Stimulated activated CD4-positive, alpha-beta T cell treated with anti-CD3 and anti-CD28 coated beads, Interleukin-4, amount 100 ng/mL, for 48 hours (primary cell): ENCODE results near the gene TFPI2.

Experiments
- DNase-seq, 2 donors: peaks; one replicate each; pipeline ENCODE4 v3.0.0-alpha.2; 2020; ENCODE audit warnings: low read depth in 2 of 2

Gene TFPI2

DNA sequence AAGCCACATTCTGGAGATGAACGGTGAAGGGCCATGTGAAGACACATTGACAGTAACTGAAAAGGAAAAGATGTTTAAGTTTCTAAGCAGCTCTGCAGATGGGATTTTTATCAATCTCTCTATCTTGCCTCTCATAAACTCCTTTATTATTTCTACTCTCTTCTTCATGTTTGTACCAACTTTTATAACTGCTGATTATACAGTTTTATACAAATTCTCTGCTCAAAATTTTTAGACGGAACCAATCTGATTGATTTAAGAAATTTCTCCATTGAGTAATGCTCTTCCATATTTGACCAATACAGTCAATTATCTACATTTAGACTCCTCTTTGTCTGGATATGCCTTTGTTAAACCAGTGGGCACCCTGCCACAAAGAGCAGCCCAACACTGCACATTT, 31.7 kb downstream of the TFPI2 start:
- DNase-seq: no peak

DNA sequence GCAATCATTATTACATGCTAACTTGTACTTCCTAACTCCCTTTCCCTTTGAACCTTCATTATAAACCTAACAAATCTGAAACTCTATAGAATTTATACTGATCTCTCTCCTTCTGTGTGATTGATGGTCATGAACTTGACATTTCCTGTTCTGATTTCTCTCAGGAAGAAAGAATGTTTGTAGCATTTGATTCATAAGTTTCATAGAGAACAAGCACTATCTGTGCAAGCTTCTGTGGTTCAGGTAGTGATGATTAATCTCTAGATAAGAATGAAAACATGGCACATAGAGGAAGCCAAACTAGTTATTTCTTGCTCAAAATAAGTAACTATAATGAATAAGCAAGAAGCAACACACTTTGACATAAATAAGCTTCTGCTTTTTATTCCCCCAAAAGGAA, 34.2 kb downstream of the TFPI2 start:
- DNase-seq: no peak

DNA sequence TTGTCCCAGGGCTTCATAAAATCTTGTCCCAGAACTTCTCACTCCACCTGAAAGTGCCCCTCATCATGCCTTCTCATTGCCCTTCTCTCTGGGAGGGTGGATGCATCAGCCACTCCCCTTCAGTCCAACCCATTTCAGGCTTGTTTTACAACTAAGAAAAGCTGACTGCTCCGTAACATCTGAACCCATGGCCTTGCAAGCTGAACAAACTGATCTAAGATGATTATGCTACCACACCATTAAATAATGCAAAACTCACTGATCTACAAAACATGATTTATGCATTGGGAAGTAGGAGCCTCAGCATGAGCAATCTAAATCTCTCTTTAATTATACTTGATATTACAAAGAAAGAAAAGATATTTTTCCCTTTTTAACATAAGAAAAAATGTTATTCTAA, 34.8 kb downstream of the TFPI2 start:
- DNase-seq: no peak

DNA sequence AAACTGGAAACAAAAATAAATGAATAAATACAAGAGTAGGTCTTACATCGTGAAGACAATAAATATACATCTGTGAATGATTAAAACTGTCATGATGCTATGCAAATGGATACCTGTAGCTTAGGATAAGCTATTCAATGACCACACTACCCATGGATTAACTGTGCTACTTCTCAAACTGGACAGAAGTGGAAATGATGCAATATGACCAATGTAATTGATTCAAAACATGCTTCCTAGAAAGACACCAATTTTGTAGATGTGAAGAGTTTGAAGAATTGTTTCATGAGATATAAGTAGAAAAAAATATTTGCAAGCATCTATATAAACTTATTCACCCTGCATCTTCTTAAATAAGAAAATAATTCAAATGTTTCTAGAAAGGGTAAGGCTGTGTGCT, 36.1 kb downstream of the TFPI2 start:
- no peak for DNase-seq

DNA sequence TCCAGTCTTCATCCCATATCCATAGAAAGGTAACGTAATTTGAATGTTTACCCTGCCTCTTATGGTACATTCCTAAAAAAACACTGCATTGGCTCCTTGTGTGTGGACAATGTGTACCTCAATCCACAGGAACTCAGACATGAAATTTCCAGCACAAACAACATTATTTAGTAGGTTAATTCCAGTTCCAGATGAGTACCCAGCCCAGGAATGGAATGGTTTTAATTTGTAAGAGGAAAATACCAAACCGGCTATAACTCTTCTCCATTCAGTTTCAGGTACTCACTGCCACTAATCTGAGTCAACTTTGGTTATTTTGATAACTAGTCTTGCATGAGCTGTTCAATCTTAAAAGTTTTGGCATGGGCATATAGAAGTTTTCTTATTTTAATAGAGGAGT, 39.0 kb downstream of the TFPI2 start:
- no peak for DNase-seq

DNA sequence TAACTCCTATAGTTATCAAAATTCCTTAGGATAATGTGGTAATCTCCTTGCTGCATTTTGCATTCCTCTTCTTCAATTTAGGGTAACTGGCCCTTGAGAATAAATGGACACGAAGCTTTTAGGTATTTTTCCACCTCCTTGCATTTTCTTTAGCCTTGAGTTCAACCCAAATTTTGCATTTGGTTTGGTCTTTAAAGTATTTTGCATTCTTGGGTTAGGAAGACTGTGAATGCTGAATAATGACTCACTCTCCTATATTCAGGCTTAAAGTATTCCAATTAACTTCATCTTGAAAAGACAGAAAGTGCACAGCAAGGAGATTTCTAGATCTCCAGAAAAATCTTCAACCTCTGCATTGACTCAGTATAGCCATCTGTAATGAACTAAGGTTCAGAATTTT, 47.3 kb downstream of the TFPI2 start:
- DNase-seq: no peak

DNA sequence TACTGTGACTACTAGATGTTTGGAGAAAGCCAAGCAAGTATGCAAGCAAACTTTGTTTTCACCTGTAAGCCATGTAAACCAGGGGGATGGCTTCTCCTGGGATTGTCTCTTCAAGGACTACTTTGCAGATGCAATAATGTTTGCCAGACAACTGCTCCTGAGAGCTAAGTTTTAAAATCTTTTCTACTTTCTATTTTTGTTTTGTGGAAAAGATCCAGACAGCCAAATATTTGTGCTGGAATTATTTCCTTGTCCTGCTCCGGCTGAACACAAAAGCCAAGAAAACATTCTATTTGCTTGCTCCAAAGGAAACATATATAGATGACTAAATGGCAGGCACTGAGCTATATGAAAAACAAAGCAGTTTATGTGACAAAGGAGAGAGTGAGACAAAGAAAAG, 51.6 kb downstream of the TFPI2 start:
- no peak for DNase-seq

DNA sequence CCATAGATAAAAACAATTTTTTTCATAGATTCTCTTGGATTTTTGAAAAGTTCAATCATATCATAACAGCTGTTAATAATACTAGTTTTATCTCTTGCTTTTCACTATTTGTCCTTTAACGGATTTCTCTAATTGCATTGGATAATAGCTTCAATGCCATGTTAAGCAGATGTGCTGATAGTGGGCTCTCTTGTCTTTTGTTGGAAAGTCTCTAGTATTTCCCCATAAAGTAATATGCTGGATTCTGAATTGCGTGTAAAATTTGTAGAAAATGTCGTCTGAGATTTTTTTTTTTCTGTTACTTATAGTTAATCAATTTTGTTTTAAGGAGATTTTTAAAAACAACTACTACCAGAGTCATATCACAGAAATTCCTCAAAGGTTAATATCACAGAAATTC, 53.3 kb downstream of the TFPI2 start:
- no peak for DNase-seq

DNA sequence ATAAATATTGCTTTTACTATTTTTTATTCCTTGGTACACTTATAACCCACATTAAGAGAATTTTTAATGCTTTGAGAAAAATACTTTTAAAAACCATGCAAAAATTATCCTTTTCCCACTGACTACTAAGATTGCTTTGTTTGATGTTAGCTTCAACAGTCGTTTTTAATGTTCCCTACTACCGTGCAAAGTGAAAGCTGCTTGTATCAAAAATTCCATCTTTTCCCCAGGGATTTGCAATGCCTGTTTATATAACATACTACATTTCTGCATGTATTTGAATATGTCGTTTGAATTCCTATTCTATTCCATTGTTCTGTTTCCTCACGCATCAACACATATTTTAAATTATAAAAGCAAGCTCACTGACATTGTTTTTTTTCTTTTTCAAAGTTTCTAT, 54.4 kb downstream of the TFPI2 start:
- DNase-seq: no peak

DNA sequence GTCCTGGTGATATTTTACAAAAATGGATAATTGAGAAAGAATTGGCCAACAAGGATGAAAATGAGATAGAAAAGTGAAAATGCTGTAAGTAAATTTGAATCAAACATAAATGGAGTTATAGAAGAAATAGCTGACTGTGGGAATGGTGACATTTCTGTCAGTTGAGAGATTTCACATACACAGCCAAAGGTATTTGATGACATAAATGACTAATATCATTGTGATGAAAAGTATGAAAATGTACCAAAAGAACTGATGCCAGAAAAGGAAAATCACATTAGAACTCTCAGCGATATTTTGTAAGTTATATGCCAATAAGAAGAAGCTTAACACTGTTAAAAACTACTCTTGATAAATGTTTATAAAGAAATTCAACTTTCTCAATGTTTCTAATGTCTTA, 54.9 kb downstream of the TFPI2 start:
- DNase-seq: no peak
